Nephron (organoid): ENCODE measurements around the gene CMYA5.

Experiments
- H3K27ac Mint-ChIP-seq, 3 experiments: 2 replicates each; pipeline ENCODE4 v1.8.0; 2020; ENCODE audit warnings: mixed read lengths in 3 of 3, mild to moderate bottlenecking in 2 of 3, moderate library complexity in 1 of 3
- H3K27me3 Mint-ChIP-seq: 2 replicates; pipeline ENCODE4 v1.8.0; 2021; ENCODE audit warnings: low read depth, mild to moderate bottlenecking, moderate library complexity, mixed read lengths
- H3K36me3 Mint-ChIP-seq: 2 replicates; pipeline ENCODE4 v1.8.0; 2020; ENCODE audit warnings: low read depth, mixed read lengths
- H3K4me1 Mint-ChIP-seq: 2 replicates; pipeline ENCODE4 v1.8.0; 2020; ENCODE audit warnings: mixed read lengths
- H3K4me3 Mint-ChIP-seq, 3 experiments: 2 replicates each; pipeline ENCODE4 v1.8.0; 2020; ENCODE audit warnings: mild to moderate bottlenecking in 3 of 3, mixed read lengths in 3 of 3, moderate library complexity in 2 of 3
- H3K9me3 Mint-ChIP-seq: 2 replicates; pipeline ENCODE4 v1.8.0; 2020; ENCODE audit warnings: mixed read lengths
- TF ChIP-seq, protein P1 (sequence below), 3 experiments: fragments of 200-600 bp; sonication (generic); IDR thresholded peaks; one replicate each; pipeline ENCODE4 v1.5.0; 2021; ENCODE audit warnings: antibody characterized with exemption in 3 of 3; ENCODE audit not compliant: unreplicated experiment in 3 of 3

Gene CMYA5

GRCh38 chr5:79745255-79745654 lies 55.6 kb downstream of the CMYA5 start:
- Mint-ChIP-seq H3K4me1 (no peaks in the 10 kb centered on the region), H3K27ac (no peak overlapping the region), H3K36me3 (peaks cover 4% of the 10 kb centered on the region), H3K9me3 (no peaks in the 10 kb centered on the region), H3K27me3 (peaks cover 11% of the 10 kb centered on the region), H3K4me3 (no peak overlapping the region)
- TF ChIP-seq, protein P1, sequence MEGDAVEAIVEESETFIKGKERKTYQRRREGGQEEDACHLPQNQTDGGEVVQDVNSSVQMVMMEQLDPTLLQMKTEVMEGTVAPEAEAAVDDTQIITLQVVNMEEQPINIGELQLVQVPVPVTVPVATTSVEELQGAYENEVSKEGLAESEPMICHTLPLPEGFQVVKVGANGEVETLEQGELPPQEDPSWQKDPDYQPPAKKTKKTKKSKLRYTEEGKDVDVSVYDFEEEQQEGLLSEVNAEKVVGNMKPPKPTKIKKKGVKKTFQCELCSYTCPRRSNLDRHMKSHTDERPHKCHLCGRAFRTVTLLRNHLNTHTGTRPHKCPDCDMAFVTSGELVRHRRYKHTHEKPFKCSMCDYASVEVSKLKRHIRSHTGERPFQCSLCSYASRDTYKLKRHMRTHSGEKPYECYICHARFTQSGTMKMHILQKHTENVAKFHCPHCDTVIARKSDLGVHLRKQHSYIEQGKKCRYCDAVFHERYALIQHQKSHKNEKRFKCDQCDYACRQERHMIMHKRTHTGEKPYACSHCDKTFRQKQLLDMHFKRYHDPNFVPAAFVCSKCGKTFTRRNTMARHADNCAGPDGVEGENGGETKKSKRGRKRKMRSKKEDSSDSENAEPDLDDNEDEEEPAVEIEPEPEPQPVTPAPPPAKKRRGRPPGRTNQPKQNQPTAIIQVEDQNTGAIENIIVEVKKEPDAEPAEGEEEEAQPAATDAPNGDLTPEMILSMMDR (IDR thresholded peaks at IDR 0.05; ENCODE audit: unreplicated experiment in 3 of 3): no peak

- H3K27ac Mint-ChIP-seq: no peak overlapping the region
- H3K4me3 Mint-ChIP-seq: no peak overlapping the region
- H3K27me3 Mint-ChIP-seq: peaks cover 10% of the 10 kb centered on the region
- H3K9me3 Mint-ChIP-seq: no peaks in the 10 kb centered on the region
- H3K4me1 Mint-ChIP-seq: peaks cover 8% of the 10 kb centered on the region
- peaks cover 10% of the 10 kb centered on the region for H3K36me3 Mint-ChIP-seq
- TF ChIP-seq, protein P1 (IDR thresholded peaks at IDR 0.05; ENCODE audit: unreplicated experiment in 3 of 3): no peak
Observed at GRCh38 chr5:79746642-79747569, 57.3 kb downstream of the CMYA5 start.

- H3K4me1 Mint-ChIP-seq: peaks cover 14% of the 10 kb centered on the region
- peak overlapping the region in 1 of 3 experiments; percentile 16 for H3K27ac Mint-ChIP-seq
- H3K27me3 Mint-ChIP-seq: peaks cover 4% of the 10 kb centered on the region
- TF ChIP-seq, protein P1 (IDR thresholded peaks at IDR 0.05; ENCODE audit: unreplicated experiment in 3 of 3): no peak
- H3K4me3 Mint-ChIP-seq: no peak overlapping the region
- peaks cover 18% of the 10 kb centered on the region for H3K36me3 Mint-ChIP-seq
- no peaks in the 10 kb centered on the region for H3K9me3 Mint-ChIP-seq
Observed at GRCh38 chr5:79750611-79751510, 61.2 kb downstream of the CMYA5 start.

GRCh38 chr5:79753092-79753491 lies 63.5 kb downstream of the CMYA5 start:
- peak overlapping the region; percentile 14 to 95 (median 62) for H3K27ac Mint-ChIP-seq
- H3K36me3 Mint-ChIP-seq: peaks cover 18% of the 10 kb centered on the region
- H3K4me3 Mint-ChIP-seq: no peak overlapping the region
- H3K4me1 Mint-ChIP-seq: peaks cover 14% of the 10 kb centered on the region
- TF ChIP-seq, protein P1 (IDR thresholded peaks at IDR 0.05; ENCODE audit: unreplicated experiment in 3 of 3): no peak
- peaks cover 4% of the 10 kb centered on the region for H3K27me3 Mint-ChIP-seq
- no peaks in the 10 kb centered on the region for H3K9me3 Mint-ChIP-seq

DNA sequence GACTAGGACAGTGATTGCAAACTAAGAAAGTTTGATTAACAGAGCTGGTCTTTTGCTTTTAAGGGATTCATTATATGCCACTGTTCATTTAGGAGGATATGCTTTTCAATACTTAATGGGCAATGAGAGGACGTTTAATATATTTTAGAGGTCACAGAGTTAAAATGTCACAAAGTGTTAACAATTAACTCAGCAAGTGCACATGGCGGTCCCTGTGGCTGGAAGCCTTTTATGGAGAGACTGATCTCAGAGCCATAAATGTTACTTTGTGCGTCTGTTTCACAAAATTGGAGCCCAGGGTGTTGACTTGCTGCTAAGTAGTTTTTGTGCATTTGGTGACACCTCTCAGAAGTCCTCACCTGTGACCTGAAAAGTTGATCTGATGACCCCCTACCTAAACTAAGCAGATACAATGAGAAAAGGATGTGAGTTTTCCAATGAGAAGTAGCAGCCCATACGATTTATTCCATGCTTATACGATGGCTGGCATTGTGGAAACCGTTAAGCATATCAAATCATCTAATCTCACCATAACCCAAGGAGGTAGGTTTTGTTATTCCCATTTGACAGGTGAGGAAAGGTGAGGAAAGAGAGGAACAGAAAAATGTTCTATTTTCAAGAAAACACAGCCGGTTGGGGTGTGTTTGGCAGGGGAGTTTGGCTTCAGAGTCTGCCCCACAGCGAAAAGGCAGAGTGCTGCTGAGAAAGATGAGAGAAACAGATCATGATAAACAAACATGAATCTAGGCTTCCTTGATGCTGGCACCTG lies 64.4 kb downstream of the CMYA5 start:
- TF ChIP-seq, protein P1 (IDR thresholded peaks at IDR 0.05; ENCODE audit: unreplicated experiment in 3 of 3): no peak
- peaks cover 18% of the 10 kb centered on the region for H3K36me3 Mint-ChIP-seq
- H3K27me3 Mint-ChIP-seq: peaks cover 4% of the 10 kb centered on the region
- no peak overlapping the region for H3K4me3 Mint-ChIP-seq
- H3K9me3 Mint-ChIP-seq: no peaks in the 10 kb centered on the region
- peaks cover 14% of the 10 kb centered on the region for H3K4me1 Mint-ChIP-seq
- peak overlapping the region; percentile 31 to 95 (median 62) for H3K27ac Mint-ChIP-seq
